Measurements from ENCODE around the gene GPR152.
"Not testable (repeated sequence)": the region's sequence is repeated elsewhere in the genome, so short reads cannot be mapped to it uniquely, and the experiment has no call there.

GPR152 gene

DNA sequence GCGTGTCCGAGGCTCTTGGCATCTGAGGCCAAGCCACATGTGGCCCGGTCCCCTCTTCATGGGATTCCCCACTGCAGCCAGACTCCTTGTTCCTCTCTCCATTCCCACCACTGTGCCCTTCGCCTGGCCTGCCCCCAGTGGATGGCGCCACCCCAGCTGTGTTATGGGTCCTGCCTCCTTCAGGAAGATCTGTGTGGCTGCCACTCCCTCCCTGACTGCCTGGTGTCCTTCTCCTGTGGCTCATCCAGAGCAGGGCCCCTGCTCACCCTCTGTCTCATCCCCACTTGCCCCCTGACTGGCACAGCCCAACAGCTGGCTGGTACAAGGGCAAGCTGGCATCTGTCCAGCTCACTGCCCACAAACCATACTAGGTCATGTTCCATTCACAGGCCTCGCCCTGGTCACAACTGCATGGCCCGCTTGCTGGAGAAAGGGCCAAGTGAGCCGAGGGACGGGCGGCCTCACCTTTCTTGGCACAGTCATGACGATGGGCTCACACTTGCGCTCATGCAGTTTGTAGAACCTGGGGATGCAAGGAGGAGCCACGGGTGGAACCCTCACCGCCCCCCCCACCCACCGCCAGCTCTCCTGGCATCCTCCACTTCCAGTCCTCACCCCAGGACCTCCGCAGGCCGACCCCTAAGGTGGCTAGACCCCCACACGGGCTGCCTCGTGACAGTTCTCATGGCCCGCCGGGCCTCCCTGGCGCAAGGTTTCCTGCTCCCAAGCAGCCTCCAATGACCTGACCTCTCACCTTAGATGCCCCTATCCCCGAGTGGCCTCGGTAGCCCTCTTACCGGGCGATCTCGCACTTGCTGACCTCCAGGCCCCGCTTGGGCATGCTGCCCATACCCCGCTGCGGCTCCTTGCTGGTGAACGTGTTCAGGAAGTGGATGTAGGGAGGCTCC, 13.0 kb downstream of the GPR152 start:
- peak; percentile 11 for DNase-seq

DNA sequence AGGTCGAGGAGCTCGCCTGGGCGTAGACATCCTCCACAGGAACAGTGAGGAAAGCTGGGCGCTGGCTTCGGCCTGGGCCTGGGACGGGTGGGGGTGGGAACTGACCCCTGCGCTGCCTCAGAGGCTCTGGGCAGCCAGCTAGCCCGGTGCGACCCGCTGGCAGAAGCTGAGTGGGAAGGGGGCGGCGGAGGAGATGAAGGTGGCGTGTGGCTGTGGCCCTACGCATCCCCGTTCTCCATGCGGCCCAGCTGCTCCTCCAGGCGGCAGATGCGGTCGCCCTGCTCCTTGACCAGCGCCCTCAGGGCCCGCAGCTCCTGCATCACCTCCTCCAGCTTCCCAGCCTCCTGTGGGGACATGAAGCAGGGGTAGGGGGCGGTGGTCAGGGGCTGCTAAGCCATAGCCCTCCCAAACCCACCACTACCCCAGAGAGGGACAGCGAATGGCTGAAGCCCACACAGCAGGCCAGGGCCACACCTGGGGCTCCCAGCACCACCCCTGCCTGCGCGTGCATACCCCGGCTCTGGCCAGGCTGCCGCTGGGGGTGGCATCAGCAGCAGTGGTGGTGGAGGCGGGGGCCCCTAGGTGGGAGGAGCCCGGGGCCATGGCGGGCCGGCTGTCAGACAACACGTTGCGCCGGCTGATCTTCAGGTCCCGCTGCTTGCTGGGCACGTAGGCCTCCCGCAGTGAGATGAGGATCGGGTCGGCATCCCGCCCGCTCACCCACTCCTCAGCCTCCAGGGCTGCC, 14.2 kb downstream of the GPR152 start:
- DNase-seq = no peak

DNA sequence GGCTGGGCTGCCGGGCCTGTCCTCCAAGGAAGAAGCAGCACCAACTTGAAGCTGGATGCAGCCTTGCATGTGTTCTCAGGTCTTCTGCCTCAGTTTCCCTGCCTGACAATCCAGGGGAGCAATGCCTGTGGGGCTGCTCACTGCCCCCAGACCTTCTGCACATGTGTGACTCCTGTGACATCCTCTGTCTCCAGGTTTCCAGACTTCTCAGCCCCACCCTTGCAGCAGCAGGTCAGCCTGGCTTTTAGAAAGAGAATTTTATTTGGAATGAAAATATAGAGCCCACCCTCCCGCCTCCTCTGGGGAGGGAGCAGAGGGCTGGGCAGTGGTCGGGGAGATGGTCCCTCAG, 14.7 kb downstream of the GPR152 start:
- DNase-seq = no peak

DNA sequence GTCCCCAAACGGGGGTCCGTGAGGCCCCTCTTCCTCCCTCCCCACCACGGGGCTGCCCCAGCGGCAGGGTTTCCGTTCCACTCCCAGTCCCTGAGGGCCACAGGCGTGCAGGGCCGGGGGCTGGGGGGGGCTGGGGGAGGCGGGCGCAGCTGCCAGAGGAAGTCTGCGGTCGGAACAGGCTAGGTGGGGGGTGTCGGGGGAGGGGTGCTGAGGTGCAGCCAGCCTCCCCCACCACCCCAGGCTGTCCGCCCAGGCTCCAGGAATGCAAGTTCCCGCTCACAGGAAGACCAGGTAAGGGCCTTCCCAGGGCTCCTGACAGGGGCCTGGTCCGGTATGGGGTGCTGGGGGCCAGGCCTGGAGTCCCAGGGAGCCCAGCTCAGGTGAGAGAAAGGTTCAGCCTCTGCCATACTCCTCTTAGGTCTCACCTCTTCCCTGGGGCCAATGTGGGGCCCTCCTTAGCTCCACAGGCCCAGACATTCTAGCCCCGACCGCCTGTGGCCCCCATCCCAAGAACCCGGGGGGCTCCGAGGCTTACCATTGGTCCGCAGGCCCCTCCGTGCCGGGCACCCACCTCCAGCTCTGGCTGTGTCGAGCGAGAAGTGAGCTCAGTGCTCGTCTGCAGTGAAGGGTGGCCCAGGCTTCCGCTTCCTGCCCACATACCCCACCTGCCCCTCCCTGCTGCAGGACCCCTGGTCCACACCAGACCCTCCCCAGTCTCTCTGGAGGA, 15.3 kb downstream of the GPR152 start, which contains the start of gene PTPRCAP:
Gene PTPRCAP (minus strand): TSS at position 601 of the 727 bp plus-strand sequence. CDS start 63 bp downstream, at position 538.
- no peak for DNase-seq

DNA sequence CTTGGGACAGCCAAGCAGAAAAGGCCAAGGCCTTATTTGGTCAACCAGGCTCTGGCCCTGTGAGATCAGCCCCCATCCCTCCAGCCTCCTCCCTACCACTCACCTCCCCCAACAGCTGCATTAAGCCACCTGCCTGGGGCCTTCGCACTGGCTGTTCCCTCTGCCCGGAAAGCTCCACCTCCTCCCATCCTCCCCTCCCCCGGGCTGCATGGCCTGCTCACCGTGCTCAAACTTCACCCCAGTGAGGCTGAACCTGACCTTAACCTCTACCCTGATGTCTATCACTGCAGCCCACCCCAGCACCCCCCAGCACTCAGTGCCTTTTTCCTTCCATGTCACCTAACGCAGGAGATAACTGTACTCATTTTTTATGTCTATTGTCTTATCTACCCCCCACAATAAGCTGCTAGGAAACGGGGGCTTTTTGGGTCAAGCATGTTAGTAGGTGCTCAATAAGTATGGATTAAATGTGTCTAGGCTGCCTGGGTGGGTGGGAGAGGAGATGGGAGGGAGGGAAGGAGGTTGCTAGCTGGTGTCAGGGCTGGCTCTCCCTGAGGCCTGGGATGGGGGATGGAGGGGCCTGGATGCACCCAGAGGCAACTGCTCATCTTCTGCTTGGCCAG, 16.0 kb downstream of the GPR152 start:
- DNase-seq = no peak

DNA sequence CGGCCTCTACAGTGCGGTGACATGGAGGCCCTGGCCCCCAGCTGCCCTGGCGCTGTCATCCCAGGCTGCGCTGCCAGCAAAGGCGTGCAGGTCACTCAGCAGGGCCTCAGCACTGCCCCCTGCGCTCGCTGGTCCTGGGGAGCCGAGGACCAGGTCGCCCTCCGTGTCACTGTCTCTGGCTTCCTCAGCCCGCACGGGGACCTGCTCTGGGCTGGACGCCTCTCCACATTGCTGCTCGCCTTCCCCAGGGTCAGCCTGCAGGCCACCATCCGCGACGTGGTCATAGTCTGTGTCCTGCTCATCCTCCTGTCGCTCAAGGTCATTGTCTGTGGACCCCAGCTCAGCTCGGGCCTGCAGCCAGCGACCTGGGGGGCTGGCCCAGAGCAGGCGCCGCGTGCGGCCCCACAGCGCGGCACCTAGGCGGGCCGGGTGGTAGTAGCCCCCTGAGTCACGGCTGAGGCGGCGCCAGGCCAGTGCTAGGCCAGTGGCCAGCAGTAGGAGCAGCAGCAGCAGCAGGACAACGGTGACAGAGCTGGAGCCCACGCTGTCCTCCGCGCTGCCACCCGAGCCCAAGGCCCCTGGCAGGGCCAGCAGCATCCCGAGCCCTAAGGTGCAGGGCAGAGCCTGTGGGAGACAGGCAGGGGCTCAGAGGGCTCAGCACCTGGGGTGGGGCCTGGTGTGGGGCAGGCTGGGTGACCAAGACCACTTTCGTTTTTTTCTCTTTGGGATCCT, 16.6 kb downstream of the GPR152 start:
- no peak for DNase-seq

DNA sequence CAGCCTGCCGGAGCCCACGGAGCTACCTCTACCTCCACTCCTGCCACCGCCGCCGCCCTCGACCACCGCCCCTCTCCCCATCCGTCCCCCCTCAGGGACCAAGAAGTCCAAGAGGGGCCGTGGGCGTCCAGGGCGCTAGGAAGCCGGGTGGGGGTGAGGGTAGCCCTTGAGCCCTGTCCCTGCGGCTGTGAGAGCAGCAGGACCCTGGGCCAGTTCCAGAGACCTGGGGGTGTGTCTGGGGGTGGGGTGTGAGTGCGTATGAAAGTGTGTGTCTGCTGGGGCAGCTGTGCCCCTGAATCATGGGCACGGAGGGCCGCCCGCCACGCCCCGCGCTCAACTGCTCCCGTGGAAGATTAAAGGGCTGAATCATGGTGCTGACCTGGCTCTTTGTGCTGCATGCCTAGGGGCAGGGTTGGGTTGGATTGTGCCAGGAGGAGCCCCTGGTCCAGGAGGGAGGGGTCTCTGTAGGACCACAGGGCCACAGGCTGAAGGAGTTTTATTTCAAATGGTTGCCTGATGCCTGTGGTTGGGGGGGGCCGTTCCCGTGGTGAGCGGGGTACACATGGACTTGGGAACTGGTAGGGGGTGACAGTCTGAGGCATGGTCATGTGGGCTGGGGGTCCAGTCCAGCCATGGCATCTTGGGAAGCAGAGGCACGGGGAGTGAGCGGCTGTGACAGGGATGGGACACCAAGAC, 17.4 kb downstream of the GPR152 start:
- DNase-seq = no peak

DNA sequence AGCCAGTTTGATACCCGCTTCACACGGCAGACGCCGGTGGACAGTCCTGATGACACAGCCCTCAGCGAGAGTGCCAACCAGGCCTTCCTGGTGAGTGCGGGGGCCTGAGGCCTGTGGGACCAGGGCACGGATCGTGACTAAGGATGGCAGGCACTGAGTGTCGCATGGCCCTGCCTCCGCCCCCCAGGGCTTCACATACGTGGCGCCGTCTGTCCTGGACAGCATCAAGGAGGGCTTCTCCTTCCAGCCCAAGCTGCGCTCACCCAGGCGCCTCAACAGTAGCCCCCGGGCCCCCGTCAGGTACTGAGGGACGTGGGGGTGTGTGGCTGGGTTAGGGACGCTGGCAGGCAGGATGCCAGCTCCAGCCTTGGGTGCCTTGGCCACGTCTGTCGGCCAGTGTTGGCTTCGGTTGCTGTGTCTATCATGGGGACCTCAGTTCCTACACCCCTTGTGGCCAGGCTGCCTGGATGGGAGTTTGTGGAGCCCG, 18.1 kb downstream of the GPR152 start:
- no peak for DNase-seq

DNA sequence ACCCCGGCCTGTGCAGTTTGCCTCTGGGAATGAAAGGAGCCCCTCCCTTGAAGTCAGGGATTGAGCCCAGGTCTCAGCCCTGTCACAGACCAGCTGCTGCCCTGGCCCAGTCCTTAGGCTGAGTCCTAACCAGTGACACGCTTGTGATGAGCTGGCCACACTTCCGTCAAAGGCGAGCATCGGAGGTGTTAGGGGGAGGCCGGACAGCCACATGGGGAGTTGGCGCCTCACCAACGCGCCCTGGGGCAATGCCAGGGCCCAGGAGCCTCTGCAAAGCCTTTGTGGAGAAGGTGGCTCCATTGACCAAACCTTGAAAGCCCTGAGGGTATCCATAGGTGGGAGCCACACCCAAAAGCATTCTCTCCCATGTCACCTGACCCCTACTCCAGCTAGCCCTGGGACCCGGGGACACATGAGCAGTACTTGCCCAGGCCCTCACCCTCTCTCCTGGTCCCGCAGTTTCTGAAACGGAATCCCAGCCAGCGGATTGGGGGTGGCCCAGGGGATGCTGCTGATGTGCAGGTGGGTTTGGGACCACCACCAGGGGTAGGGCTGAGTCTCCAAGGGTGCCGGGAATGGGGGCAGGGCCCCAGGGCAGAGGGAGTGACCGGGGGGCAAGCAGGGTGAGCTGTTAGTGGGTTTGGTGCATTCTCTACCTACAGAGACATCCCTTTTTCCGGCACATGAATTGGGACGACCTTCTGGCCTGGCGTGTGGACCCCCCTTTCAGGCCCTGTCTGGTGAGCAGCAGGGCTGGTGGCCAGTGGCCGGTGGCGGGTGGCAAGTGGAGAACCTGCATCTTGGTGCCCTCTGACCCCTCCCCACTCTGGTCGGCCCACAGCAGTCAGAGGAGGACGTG, 18.8 kb downstream of the GPR152 start:
- no peak for DNase-seq

DNA sequence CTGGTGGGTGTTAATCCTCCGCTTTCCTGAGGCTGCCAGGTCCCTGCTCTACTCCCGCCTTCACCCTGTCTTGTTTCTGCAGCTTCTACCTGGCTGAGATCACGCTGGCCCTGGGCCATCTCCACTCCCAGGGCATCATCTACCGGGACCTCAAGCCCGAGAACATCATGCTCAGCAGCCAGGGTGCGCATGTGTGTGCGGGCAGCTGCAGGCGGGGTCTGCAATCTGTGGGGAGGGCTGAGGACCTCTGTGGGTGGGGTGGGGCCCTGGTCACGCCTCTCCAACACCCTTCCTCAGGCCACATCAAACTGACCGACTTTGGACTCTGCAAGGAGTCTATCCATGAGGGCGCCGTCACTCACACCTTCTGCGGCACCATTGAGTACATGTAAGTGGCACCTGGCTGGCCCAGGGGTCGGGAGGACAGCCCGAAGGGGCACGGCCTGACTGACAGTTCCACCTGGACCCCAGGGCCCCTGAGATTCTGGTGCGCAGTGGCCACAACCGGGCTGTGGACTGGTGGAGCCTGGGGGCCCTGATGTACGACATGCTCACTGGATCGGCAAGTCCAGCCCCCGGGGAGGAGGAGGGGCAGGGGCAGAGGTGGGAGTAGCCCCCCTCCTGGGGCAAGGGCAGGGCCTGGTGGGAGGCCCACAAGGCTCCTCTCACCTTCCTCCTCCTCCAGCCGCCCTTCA, 19.7 kb downstream of the GPR152 start:
- DNase-seq = no peak

DNA sequence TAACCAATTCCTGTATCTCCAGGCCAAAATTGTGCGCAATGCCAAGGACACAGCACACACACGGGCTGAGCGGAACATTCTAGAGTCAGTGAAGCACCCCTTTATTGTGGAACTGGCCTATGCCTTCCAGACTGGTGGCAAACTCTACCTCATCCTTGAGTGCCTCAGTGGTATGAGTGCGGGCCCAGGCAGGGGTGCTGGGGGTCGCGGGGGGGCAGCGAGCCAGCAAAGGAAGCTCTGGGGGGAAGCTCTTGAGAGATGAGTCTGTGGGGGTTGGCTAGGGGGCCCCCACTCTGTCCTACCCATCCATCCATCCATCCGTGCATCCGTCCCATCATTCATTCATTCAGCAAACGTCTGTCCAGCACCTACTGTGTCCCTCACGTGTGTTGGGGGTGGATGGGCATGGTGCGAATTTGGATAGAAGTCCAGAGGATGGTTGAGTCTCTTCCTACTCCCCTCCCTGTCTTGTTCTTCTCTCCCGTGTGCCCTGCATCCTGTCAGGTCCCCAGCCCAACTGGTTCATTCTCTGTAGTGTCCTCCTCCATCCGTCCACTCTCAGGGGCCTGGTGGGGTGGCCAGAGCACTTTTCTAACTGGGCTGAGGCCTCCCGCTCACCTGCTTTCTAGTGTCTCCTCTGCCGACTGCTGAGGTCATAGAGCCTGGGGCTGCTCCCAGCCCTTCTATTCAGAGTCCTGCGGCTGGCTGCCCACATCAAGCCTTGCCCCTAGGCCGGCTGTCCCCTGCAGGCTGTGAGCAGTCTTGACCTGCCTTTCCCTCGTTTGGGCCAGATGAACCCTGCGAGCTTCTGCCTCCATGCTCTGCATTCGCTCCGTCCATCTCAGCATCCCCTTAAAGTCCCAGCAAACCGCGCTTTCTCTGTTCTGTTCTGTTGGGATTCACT, 20.9 kb downstream of the GPR152 start:
- DNase-seq = no peak

DNA sequence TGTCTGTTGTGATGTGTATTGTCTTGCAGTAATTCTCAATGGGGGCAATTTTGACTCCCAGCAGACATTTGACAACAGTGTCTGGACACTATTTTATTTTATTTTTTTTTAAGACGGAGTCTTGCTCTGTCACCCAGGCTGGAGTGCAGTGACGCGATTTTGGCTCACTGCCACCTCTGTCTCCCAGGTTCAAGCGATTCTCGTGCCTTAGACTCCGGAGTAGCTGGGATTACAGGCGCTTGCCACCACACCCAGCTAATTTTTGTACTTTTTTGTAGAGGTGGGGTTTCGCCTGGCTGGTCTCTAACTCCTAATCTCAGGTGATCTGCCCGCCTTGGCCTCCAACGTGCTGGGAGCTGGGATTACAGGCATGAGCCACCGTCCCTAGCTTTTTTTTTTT, 22.8 kb downstream of the GPR152 start:
- no peak for DNase-seq

DNA sequence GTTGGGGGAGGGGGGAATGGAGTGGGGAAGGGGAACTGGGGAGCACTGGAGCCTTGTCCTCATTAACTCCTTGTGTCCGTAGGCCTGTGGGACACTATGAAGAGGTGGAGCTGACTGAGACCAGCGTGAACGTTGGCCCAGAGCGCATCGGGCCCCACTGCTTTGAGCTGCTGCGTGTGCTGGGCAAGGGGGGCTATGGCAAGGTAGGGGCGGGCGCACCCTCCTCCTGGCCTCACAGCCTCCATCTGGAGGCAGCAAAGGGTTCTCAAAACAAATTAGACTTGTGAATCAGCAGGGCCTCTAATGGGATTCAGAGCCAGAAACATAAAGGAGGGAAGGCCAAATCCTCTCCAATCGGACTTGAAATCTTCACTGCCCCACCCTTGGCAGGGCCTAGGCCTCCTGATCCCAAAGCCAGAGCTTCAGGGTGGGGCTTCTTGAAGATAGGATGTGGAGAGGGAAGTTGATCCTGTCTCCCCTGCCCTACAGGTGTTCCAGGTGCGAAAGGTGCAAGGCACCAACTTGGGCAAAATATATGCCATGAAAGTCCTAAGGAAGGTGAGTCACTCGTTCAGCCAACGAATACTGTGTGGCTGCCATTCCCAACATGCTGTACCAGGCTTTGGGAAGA, 23.4 kb downstream of the GPR152 start:
- no peak for DNase-seq

DNA sequence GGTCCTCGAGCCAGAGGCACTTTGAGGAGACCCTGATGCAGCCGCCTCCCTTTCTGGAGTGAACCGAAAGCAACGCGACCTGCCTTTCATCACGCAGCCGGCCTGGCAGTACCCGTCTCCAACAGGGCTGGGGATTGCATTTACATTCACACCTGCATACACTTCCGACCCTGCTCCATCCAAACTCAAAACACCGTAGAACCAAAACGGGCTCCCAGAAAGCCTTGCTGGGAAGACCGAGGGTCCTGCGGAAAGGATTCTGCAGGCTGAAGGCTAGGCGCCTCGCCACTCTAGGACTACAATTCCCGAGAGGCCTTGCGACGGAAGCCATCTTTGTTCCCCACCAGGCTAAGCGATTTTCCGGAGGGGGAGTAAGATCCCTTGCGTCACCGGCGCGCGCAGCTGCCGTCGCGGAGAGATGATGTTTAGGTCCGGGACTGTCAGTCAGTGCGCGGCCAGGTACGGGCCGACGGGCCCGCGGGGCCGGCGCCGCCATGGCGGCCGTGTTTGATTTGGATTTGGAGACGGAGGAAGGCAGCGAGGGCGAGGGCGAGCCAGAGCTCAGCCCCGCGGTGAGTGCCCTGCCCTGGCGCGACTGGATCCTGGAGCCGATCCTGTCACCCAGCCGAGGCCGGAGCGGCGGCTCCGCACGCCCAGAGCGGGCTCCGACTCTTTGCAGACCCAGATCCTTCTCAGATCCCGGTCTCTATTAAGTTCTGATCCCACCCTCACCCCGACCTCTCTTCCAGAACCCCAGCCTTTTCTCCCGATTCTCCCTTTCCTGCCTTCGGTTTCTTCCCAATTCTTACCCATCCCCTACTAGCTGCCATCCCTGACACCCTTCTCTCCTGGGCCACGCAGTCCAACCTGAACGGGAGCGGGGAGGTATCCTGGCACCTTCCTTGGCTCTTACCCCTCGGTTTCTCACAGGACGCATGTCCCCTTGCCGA, 24.2 kb downstream of the GPR152 start, which contains the start of gene RPS6KB2:
Gene RPS6KB2 (plus strand): TSS at position 443 of the 950 bp plus-strand sequence. CDS start 52 bp downstream, at position 495.
- DNase-seq = peak; percentile 93

DNA sequence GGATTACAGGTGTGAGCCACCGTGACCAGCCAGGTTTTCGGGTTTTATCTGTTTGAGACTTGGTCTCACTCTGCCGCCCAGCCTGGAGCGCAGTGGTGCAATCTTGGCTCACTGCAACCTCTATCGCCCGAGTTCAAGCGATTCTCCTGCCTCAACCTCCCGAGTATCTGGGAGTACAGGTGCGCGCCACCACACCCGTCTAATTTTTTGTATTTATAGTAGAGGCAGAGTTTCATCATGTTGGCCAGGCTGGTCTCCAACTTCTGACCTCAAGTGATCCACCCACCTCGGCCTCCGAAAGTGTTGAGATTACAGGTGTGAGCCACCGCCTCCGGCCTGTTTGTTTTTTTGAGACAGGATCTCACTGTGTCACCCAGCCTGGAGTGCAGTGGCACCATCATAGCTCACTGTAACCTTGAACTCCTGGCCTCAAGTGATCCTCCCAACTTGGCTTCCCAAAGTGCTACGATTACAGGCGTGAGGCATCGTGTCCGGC, 25.1 kb downstream of the GPR152 start:
- not testable (repeated sequence) for DNase-seq

DNA sequence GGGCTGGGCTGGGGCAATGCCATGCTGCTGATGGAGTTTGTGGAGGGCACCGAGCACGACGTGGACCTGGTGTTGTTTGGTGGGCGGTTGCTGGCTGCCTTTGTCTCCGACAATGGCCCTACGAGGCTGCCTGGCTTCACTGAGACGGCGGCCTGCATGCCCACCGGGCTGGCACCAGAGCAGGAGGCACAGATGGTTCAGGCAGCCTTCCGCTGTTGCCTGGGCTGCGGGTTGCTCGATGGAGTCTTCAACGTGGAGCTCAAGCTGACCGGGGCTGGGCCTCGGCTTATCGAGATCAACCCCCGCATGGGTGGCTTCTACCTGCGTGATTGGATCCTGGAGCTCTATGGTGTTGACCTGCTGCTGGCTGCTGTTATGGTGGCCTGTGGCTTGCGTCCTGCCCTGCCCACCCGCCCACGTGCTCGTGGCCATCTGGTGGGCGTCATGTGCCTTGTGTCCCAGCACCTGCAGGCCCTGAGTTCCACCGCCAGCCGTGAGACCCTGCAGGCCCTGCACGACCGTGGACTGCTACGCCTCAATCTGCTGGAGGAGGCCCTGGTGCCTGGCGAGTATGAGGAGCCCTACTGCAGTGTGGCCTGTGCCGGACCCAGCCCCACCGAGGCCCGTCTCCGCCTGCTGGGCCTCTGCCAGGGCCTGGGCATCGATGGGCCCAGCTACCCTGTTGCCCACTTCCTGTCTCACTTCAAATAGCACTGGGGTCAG, 28.5 kb downstream of the GPR152 start:
- no peak for DNase-seq

Data from NCI-H2029 (cell line).